IPS DF 19.7 (cell line): ENCODE data around the gene NFYC.

ENCODE experiments used
- DNase-seq: peaks from one replicate; pipeline ENCODE4 v3.0.0-alpha.2; 2013; ENCODE audit warnings: low read depth, low spot score

The NFYC gene

GRCh38 chr1:40738831-40739230 is 47.3 kb downstream of the NFYC start:
- DNase-seq, result no peak

GRCh38 chr1:40739455-40740008 is 48.0 kb downstream of the NFYC start:
- DNase-seq, result no peak

- DNase-seq, result no peak
Observed at GRCh38 chr1:40740039-40740996, 48.8 kb downstream of the NFYC start.

DNA sequence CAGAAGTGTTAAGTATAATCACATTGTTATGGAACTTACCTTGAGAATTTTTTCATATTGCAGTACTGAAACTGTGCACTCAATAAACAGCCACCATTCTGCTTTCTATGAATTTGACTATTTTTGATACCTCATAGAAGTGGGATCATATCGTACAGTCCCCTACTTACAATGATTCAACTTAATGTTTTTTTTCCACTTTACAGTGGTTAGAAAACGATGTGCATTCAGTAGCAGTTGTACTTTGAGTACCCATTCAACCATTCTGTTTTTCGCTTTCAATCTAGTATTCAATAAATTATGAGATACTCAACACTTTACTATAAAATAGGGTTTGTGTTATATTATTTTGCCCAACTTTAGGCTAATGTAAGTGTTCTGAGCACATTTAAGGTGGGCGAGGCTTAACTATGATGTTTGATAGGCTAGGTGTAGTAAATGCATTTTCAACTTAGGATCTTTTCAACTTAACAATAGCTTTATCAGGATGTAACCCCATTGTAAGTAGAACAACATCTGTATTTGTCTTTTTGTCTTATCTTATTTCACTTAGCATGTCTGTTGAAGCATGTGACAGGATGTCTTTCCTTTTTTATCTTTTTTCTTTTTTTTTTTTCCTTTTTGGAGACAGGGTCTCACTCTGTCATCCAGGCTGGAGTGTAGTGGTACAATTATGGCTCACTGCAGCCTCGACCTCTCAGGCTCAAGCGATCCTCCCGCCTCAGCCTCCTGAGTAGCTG is 49.7 kb downstream of the NFYC start:
- no peak for DNase-seq

DNA sequence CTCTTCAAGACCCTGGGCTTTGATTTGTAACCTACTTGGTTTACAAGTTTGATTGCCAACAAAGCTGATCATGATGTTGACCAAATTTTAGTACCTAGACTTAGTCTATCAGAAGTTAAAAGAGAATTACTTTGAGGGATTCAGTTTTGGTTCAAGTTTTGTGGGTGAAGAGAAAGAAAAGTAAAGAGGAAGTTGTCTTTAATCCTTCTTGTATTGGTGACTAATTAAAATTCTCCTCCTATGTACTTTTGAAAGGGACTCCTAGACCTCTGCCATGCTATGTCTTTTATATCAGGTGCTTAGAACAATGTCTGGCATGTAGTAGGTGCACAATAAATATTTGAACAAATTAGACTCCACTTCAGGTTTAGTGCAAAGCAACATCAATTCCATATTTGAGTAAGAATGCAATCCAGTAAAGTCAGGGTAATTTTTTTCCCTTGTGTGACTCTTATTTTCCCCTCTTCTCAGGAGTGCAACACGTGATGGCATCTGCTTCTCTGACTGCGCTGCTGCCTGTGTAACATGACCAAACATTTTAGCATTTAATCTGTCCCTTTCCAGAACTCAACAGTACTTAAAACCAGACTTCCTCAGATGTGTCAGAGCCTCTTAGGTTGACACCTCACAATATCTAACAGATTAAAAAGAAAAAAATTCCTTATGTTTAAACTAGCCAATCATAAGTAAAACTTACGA is 51.0 kb downstream of the NFYC start:
- DNase-seq, result no peak

- no peak for DNase-seq
Observed at GRCh38 chr1:40743452-40743851, 51.9 kb downstream of the NFYC start.

DNA sequence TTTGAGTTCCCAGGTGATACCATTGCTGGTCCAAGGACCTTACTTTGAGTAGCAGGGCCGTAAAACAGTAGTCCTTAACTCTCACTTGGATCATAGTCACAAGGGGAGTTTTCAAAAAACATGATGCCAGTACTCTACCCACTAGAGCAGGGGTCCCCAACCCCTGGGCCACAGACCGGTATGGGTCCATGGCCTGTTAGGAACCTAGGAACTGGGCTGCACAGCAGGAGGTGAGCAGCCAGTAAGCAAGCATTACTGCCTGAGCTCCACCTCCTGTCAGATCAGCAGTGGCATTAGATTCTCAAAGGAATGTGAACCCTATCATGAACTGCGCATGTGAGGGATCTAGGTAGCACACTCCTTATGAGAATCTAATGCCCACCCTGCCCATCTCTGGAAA is 52.4 kb downstream of the NFYC start:
- no peak for DNase-seq

DNA sequence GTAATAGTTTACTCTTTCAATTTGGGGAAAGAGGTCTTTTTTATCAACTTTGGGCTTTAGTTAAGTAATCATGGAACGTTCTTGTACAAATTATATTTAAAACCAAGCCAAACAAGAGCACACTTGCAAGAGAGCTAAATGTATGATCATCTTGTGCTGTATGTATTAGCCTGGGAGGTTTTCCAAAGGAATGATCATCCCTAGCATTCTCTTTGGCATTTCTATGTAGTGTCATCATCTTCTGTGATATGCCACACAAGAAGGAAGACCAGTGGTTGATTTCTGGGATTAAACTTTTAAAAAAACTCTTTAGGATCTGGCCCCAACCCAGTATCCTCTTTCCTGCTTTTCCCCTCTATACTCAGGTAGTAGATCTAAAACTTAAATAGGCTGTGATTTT is 53.7 kb downstream of the NFYC start:
- DNase-seq, result no peak

- DNase-seq, result no peak
Observed at GRCh38 chr1:40746344-40747090, 55.0 kb downstream of the NFYC start.

GRCh38 chr1:40748841-40749718 is 57.6 kb downstream of the NFYC start:
- no peak for DNase-seq

DNA sequence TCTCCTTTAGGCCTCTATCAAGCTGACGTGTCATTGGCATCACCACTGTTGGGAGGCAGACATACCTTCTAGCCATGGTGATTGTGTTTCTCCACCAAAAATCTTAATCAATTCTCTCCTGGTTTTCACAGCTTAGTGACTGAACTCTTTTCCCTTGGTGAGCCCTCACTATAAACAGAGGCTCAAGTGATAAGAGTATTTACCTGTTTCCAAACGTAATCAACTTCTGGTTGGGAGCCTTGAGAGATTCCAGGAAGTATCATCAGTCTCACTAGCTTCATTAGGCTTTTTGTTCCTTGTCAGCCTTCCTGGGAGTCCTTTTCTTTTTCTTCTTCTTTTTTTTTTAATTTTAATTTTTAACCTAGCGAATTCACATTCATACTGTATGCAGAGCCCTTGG is 58.3 kb downstream of the NFYC start:
- DNase-seq, result no peak

GRCh38 chr1:40750451-40750908 is 59.0 kb downstream of the NFYC start:
- no peak for DNase-seq

DNA sequence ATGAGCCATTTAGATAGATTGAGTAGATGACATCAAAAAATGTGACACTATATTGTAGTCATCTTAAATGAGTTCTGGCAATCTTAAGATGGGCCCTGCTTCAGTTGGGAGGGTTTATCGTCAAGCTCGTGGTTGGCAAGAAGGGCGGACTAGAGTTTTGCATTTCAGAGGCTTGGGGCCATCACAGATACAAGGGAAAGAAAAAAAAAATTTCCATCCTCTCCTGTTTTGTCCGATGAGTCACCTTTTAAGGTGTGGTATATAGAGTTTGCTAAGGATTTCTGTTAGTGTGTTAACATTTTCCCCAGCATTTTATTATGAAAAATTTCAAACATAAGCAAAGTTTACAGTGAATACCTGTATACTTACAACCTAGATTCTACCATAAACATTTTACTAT is 60.3 kb downstream of the NFYC start:
- no peak for DNase-seq

DNA sequence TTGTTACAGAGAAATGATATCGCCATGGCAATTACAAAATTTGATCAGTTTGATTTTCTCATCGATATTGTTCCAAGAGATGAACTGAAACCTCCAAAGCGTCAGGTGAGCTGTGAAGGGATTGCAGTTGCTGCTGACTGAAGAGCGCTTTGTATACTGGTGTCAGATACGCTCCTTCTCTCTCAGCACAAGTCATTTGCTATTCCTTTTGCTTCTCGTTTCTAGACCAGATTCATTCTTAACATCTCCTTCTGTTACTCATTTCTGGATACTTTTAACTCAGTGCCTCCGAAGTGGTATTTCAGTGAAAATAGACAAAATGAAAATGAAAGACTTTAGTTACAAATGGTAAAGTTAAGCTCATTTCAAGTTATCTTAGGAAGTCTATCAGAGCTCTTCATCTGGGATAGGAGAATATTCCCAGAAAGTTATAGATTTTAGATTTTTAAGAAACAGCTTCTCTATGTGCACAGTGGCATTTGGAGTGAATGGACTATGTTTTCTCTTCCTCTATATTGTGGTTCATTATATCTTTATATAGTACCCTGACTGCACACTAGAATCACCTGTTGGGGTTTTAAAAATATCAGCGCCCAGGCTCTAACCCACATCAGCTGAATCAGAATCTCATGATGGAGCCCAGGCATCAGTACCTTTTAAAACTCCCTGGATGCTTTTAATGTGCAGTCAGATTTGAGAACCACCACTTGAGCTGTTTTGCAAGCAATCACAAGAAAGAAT is 61.8 kb downstream of the NFYC start:
- DNase-seq, result no peak

GRCh38 chr1:40754201-40754600 is 62.7 kb downstream of the NFYC start:
- no peak for DNase-seq

- no peak for DNase-seq
Observed at GRCh38 chr1:40755067-40755466, 63.6 kb downstream of the NFYC start.

DNA sequence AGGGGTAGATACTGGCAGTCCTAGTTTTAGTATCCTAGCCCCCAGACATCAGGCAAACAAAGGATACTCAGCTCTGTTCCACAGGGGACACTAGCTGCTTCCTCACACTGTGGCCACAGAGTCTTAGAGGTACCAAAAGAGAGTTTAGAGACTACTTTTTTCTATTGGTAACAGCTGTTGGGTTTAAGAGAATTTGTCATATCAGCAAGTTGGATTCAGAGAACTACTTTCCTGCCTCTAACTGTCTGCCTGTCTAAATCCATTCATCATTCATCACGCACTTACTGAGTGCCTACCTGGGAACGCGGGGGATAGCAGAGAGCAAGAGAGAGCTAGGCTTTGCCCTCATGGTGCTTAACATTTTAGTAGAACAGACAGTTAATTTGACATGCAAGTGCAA is 65.0 kb downstream of the NFYC start:
- DNase-seq, result no peak

DNA sequence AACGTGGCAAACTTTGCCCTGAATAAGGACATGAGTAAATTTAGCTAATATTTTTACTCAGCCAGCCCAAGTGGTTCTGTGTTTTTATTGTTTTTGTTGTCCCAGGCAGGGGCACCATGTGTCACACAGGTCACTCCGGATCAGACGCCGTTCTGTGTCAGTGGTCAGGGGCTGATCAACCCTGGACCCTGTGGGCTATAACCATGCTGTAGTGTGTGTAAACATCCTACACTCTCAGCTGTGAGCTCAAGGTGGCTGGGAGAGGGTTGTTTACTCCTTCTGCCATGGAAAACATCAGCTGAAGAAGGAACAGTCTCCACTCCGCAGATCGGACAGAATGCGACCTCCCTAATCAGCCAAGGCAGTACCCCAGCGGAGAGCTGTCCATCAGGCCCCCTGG is 65.6 kb downstream of the NFYC start:
- no peak for DNase-seq

- no peak for DNase-seq
Observed at GRCh38 chr1:40758004-40758403, 66.5 kb downstream of the NFYC start.
